Measurements from ENCODE around the gene RBSN.

RBSN gene

DNA sequence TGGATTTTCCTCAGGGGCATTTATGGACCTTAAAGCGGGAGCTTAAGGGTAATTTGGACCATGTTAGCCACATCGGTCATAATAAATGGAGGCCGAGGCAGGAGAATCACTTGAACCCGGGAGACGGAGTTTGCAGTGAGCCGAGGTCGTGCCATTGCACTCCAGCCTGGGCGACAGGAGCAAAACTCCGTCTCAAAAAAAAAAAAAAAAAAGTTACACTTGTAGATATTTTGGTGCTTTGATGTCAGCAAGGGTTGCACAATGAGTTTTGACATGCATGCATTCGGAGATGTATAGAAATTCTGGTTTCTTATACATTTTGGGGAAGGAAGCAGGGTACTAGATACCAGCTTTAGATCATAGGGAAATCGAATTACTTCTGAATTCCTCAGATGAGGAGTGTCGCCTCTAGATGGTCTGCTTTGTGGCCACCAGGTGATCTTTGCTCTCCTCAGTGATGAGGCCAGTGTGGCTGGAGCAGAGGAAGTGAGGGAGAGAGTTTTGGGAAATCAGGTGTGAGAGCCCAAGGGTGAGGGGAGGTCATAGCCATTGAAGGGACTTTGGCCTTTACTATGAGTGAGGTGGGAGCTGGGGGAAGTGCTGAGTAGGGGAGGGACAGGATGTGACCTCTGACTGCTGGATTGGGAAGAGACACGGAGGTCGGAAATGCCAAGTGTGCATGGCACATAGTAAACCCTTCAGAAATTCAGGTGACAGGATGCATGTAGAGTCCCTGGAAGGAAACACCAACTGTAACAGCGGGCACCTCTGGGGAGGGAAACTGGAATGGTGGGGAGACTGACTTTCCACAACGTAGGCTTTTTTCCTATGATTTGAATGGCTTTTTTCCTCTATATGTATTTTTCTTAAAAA lies 8.4 kb upstream of the RBSN start:
- no peak overlapping the region for H3K27ac ChIP-seq
- H3K36me3 ChIP-seq, result no peaks in the 10 kb centered on the region
- no peak overlapping the region for H3K4me3 ChIP-seq (ENCODE audit: low read depth in 1 of 2, low read length in 1 of 2)
- H3K4me1 ChIP-seq (ENCODE audit: control insufficient read depth in 1 of 2, insufficient read depth in 1 of 2, low read depth in 1 of 2, low read length in 1 of 2), result peaks cover 23% of the 10 kb centered on the region in 2 experiments
- no peaks in the 10 kb centered on the region for H3K9me3 ChIP-seq
- H3K27me3 ChIP-seq, result no peaks in the 10 kb centered on the region
- TF ChIP-seq, protein P1, sequence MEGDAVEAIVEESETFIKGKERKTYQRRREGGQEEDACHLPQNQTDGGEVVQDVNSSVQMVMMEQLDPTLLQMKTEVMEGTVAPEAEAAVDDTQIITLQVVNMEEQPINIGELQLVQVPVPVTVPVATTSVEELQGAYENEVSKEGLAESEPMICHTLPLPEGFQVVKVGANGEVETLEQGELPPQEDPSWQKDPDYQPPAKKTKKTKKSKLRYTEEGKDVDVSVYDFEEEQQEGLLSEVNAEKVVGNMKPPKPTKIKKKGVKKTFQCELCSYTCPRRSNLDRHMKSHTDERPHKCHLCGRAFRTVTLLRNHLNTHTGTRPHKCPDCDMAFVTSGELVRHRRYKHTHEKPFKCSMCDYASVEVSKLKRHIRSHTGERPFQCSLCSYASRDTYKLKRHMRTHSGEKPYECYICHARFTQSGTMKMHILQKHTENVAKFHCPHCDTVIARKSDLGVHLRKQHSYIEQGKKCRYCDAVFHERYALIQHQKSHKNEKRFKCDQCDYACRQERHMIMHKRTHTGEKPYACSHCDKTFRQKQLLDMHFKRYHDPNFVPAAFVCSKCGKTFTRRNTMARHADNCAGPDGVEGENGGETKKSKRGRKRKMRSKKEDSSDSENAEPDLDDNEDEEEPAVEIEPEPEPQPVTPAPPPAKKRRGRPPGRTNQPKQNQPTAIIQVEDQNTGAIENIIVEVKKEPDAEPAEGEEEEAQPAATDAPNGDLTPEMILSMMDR (IDR thresholded peaks at IDR 0.05), result no peak

DNA sequence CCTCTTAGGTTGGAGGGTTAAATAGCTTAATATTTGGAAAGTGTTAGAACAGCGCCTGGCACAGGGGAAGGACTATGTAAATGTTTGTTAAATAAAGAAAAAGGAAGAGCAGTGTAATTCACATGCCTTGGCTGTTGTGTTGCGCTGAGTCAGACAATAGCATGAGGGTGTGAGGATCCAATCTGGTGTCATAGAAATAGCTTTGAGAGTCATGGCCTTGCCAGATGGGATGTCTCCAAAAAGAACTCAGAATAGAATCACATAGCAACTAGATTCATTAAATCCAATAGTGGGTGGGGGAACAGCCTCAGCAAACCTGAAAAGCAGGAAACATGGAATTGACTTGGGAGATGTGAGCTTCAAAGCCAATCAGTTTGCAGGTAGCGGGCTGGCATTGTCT lies 3.9 kb upstream of the RBSN start:
- Histone ChIP-seq H3K4me3 (ENCODE audit: low read depth in 1 of 2, low read length in 1 of 2) (no peak overlapping the region), H3K36me3 (no peaks in the 10 kb centered on the region), H3K4me1 (ENCODE audit: control insufficient read depth in 1 of 2, insufficient read depth in 1 of 2, low read depth in 1 of 2, low read length in 1 of 2) (peaks cover 47 to 51% of the 10 kb centered on the region in 2 experiments), H3K9me3 (no peaks in the 10 kb centered on the region), H3K27me3 (no peaks in the 10 kb centered on the region), H3K27ac (peak overlapping the region; percentile 69)
- TF ChIP-seq, protein P1 (IDR thresholded peaks at IDR 0.05), result no peak

DNA sequence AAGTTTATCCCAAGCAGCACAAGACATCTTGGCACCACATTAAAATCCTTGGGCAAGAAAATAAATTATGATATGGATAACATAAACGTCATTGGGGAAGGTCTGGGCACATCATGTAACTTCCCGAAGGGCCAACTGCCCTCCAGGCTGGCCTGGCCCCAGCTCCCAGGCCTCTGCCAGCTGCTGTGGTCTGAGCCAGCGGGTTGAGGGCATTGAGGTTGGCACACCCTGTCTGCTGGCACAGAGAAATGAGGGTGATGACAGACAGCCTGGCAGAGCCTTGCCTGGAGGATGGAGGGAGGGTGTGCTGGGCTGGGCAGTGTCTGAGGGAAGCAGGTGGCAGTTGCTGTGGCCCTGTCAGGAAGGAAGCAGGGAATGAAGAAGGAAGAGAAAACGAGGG lies 3.3 kb upstream of the RBSN start:
- TF ChIP-seq, protein P1 (IDR thresholded peaks at IDR 0.05), result no peak
- no peaks in the 10 kb centered on the region for H3K27me3 ChIP-seq
- no peaks in the 10 kb centered on the region for H3K36me3 ChIP-seq
- no peaks in the 10 kb centered on the region for H3K9me3 ChIP-seq
- peak overlapping the region; percentile 69 for H3K27ac ChIP-seq
- H3K4me1 ChIP-seq (ENCODE audit: control insufficient read depth in 1 of 2, insufficient read depth in 1 of 2, low read depth in 1 of 2, low read length in 1 of 2), result peaks cover 47 to 50% of the 10 kb centered on the region in 2 experiments
- no peak overlapping the region for H3K4me3 ChIP-seq (ENCODE audit: low read depth in 1 of 2, low read length in 1 of 2)

DNA sequence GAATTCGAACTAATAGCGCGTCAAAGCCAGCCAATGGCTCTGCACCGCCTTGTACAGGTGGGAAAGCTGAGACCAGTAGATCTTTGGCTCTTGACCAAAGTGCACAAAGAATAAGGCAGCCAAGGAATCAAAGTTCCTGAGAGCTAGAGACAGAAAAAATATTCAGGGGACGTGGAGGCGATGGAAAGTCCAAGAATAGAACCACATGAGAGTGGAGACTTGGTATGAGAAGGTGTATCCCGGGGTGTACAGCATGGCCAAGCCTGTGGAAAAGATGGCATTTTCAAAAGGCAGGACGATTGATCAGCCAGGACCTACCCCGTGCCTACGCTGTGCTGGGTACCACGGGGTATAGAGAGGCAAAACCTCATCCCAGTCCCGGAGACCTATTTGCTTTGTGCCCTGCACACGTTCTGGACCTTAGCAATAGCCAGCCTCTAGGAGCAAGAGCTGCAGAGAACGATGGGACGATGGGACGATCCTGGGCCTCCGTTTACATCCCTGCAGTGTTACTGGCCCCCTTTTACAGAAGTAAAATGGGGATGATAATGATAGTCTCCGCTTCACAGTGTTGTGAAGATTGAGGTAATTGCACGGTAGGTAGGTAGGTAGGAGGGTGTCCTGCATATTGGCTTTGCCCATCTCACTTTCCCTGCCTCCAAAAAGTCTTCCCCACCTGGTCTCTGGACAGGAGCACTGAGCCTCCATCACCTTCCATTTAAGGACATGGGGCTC lies 583 bp upstream of the RBSN start:
- Histone ChIP-seq H3K27ac (peak overlapping the region; percentile 89), H3K36me3 (peaks cover 17% of the 10 kb centered on the region), H3K4me3 (ENCODE audit: low read depth in 1 of 2, low read length in 1 of 2) (peak overlapping the region; percentile 89 to 94), H3K27me3 (no peaks in the 10 kb centered on the region), H3K4me1 (ENCODE audit: control insufficient read depth in 1 of 2, insufficient read depth in 1 of 2, low read depth in 1 of 2, low read length in 1 of 2) (peaks cover 54 to 58% of the 10 kb centered on the region in 2 experiments), H3K9me3 (no peaks in the 10 kb centered on the region)
- TF ChIP-seq, protein P1 (IDR thresholded peaks at IDR 0.05), result no peak

DNA sequence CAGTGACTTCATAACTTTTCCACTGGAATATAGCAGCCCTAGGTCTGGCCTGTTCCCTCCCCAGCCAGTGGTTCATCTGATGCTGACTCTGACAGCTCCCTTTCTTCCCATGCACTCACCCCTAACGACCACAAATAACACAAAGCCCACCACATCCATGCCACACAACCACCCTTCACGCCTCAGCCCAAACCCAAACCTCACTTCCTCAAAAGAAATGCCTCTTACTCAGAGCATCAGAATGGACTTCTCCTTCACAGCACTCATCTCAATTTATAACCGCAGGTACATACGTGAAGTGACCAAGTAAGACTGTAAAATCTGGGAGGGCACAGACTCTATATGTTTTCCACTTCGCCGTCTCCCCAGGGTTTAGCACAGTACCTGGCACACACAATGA lies 1.1 kb downstream of the RBSN start:
- Histone ChIP-seq H3K36me3 (peaks cover 27% of the 10 kb centered on the region), H3K9me3 (no peaks in the 10 kb centered on the region), H3K4me1 (ENCODE audit: control insufficient read depth in 1 of 2, insufficient read depth in 1 of 2, low read depth in 1 of 2, low read length in 1 of 2) (peaks cover 60 to 65% of the 10 kb centered on the region in 2 experiments), H3K4me3 (ENCODE audit: low read depth in 1 of 2, low read length in 1 of 2) (peak overlapping the region; percentile 89 to 94), H3K27ac (peak overlapping the region; percentile 89), H3K27me3 (no peaks in the 10 kb centered on the region)
- TF ChIP-seq, protein P1 (IDR thresholded peaks at IDR 0.05), result no peak

Measured in neutrophil (primary cell).